B cell (primary cell): ENCODE results near the gene ABCC1. TPM values are rescaled to one million over a fixed set of nuclear protein-coding genes. Genes with fewer than 3 reads are reported as not detected.

Source experiments
- ATAC-seq: fragments of 200-7000 bp; cut with Tn5 transposase; one replicate; pipeline ENCODE4 v1.10.0; 2021; ENCODE audit warnings: low read depth, mild to moderate bottlenecking, moderate number of reproducible peaks, moderate library complexity
- CTCF ChIA-PET: fragments of 350-600 bp; sonication (Branson Sonifier 250); formaldehyde crosslinking; loops from one replicate; lab custom pipeline; 2021; ENCODE audit warnings: antibody characterized with exemption, inconsistent platforms; lab: Charles Lee
- POLR2A ChIA-PET: fragments of 350-600 bp; sonication (Branson Sonifier 250); formaldehyde crosslinking; loops from one replicate; lab custom pipeline; 2021; ENCODE audit warnings: antibody characterized with exemption; lab: Charles Lee
- DNase-seq: peaks from one replicate; pipeline ENCODE4 v3.0.0; 2013
- H2AFZ ChIP-seq: 2 replicates; pipeline ENCODE4 v1.6.1; 2012; ENCODE audit warnings: mild to moderate bottlenecking, low read depth, low read length; ENCODE audit not compliant: insufficient read depth, poor library complexity, severe bottlenecking
- H3K27ac ChIP-seq, 2 donors: 1 replicate in 1 of 2; 2 replicates in 1 of 2; pipeline ENCODE4 v1.5.1; 2012 to 2013; ENCODE audit warnings: low read length in 2 of 2, mild to moderate bottlenecking in 2 of 2, moderate library complexity in 1 of 2
- H3K27me3 ChIP-seq, 4 experiments: fragments of 200-600 bp in 1 of 4; sonication (generic) in 1 of 4; replicated peaks in 1 of 4; 1 replicate in 2 of 4; 2 replicates in 2 of 4; pipeline versions ENCODE4 v1.6.1 to v1.7.0; 2013 to 2016; ENCODE audit warnings: low read length in 3 of 4, mild to moderate bottlenecking in 2 of 4, mixed read lengths in 1 of 4, moderate library complexity in 1 of 4; ENCODE audit not compliant: insufficient read depth in 4 of 4, control insufficient read depth in 3 of 4; ENCODE audit errors: control extremely low read depth in 1 of 4
- H3K36me3 ChIP-seq, 2 experiments: replicated peaks in 1 of 2; 1 replicate in 1 of 2; 2 replicates in 1 of 2; pipeline versions ENCODE4 v1.6.1 to v1.7.1; 2013; ENCODE audit warnings: low read length in 1 of 2; ENCODE audit not compliant: insufficient read depth in 2 of 2, control insufficient read depth in 1 of 2; ENCODE audit errors: control extremely low read depth in 1 of 2, extremely low read depth in 1 of 2
- H3K4me1 ChIP-seq, 2 donors: fragments of 200-600 bp in 1 of 2; sonication (generic) in 1 of 2; 1 replicate in 1 of 2; 2 replicates in 1 of 2; pipeline versions ENCODE4 v1.5.1 to v1.6.1; 2013 to 2017; ENCODE audit warnings: low read length in 2 of 2; ENCODE audit not compliant: control insufficient read depth in 2 of 2, insufficient read depth in 2 of 2
- H3K4me2 ChIP-seq: replicated peaks from 2 replicates; pipeline ENCODE3; 2012; ENCODE audit warnings: mild to moderate bottlenecking, low read depth, low read length; ENCODE audit not compliant: poor library complexity, severe bottlenecking
- H3K4me3 ChIP-seq, 5 experiments: fragments of 200-600 bp in 1 of 5; sonication (generic) in 1 of 5; 1 replicate in 3 of 5; 2 replicates in 2 of 5; pipeline versions ENCODE4 v1.5.1 to v1.7.0; 2011 to 2016; ENCODE audit warnings: low read length in 4 of 5, mild to moderate bottlenecking in 4 of 5, low read depth in 2 of 5, control low read depth in 1 of 5, moderate library complexity in 1 of 5; ENCODE audit not compliant: insufficient read depth in 1 of 5; ENCODE audit errors: control extremely low read depth in 1 of 5, extremely low read depth in 1 of 5
- H3K79me2 ChIP-seq: fragments of 200-600 bp; sonication (generic); one replicate; pipeline ENCODE4 v1.6.0; 2016; ENCODE audit warnings: low read length; ENCODE audit not compliant: control insufficient read depth, insufficient read depth
- H3K9ac ChIP-seq: fragments of 200-600 bp; sonication (generic); 2 replicates; pipeline ENCODE4 v1.6.1; 2017; ENCODE audit warnings: mild to moderate bottlenecking, low read length, moderate library complexity
- H3K9me3 ChIP-seq, 3 donors: one replicate each; pipeline versions ENCODE4 v1.6.1 to v1.7.1; 2013; ENCODE audit warnings: low read length in 2 of 3; ENCODE audit not compliant: control insufficient read depth in 2 of 3, insufficient read depth in 1 of 3; ENCODE audit errors: control extremely low read depth in 1 of 3
- H4K20me1 ChIP-seq: 2 replicates; pipeline ENCODE4 v1.6.0; 2012; ENCODE audit warnings: mild to moderate bottlenecking, low read length; ENCODE audit not compliant: insufficient read depth, control insufficient read depth, poor library complexity, severe bottlenecking
- H3K27ac Mint-ChIP-seq: one replicate; pipeline ENCODE4 v1.8.0; 2021; ENCODE audit warnings: mixed read lengths
- H3K27me3 Mint-ChIP-seq: one replicate; pipeline ENCODE4 v1.8.0; 2021; ENCODE audit warnings: mixed read lengths
- H3K4me1 Mint-ChIP-seq: one replicate; pipeline ENCODE4 v1.8.0; 2021; ENCODE audit warnings: mixed read lengths
- H3K4me3 Mint-ChIP-seq: one replicate; pipeline ENCODE4 v1.8.0; 2021; ENCODE audit warnings: mixed read lengths
- H3K9me3 Mint-ChIP-seq: one replicate; pipeline ENCODE4 v1.8.0; 2022; ENCODE audit warnings: mixed read lengths; ENCODE audit not compliant: insufficient read depth
- EZH2 ChIP-seq: IDR thresholded peaks from 2 replicates; pipeline ENCODE4 v1.6.1; 2012; ENCODE audit warnings: borderline replicate concordance, low read depth, mild to moderate bottlenecking, moderate library complexity, low read length; ENCODE audit not compliant: insufficient read depth, poor library complexity, severe bottlenecking
- WGBS: methylation state at CpG from one replicate; pipeline ENCODE4 v1.1.5; 2013; ENCODE audit warnings: missing lambda C conversion rate; ENCODE audit not compliant: insufficient coverage; 5-methylcytosine and 5-hydroxymethylcytosine counted together
- intact Hi-C: fragments of 100-400 bp; cut with micrococcal nuclease; formaldehyde crosslinking; loops from one replicate; pipeline ENCODE4 v1.10.0; 2022
- polyA plus RNA-seq: library from polyadenylated mRNA; depleted of rRNA; stranded (reverse); fragments of >200 nt; gene quantifications from 2 replicates; pipeline ENCODE4 v1.2.3, GENCODE V29; 2012
- total RNA-seq, 2 donors: library from RNA; stranded (reverse); fragments of 120-200 nt in 1 of 2; gene quantifications; 1 replicate in 1 of 2; 2 replicates in 1 of 2; pipeline versions ENCODE4 v1.2.3 to v1.2.4, GENCODE V29; 2013 to 2022
- TF ChIP-seq, protein P1 (sequence below): fragments of 200-600 bp; IDR thresholded peaks from one replicate; pipeline ENCODE4 v1.8.0; 2022; ENCODE audit warnings: antibody characterized with exemption, mild to moderate bottlenecking

Gene ABCC1
- total and polyA plus RNA-seq, 2 donors (not counting 1 experiment from before 2014, with no cell fraction given): 21.8 to 73.0 TPM

GRCh38 chr16:16106466-16106865 lies 157.1 kb downstream of the ABCC1 start:
- ChIA-PET POLR2A (no interaction called here), CTCF (no interaction called here)
- peaks cover 0 to 11% of the 10 kb centered on the region in 2 donors for H3K4me1 ChIP-seq
- H3K79me2 ChIP-seq: no peaks in the 10 kb centered on the region
- H2AFZ ChIP-seq: no peak overlapping the region
- Mint-ChIP-seq H3K27me3 (no peaks in the 10 kb centered on the region), H3K4me3 (no peak overlapping the region), H3K4me1 (peaks cover 22% of the 10 kb centered on the region), H3K27ac (no peak overlapping the region), H3K9me3 (no peaks in the 10 kb centered on the region)
- no peaks in the 10 kb centered on the region for H3K27me3 ChIP-seq
- H3K27ac ChIP-seq: no peak overlapping the region
- TF ChIP-seq EZH2: no peak
- TF ChIP-seq, protein P1, sequence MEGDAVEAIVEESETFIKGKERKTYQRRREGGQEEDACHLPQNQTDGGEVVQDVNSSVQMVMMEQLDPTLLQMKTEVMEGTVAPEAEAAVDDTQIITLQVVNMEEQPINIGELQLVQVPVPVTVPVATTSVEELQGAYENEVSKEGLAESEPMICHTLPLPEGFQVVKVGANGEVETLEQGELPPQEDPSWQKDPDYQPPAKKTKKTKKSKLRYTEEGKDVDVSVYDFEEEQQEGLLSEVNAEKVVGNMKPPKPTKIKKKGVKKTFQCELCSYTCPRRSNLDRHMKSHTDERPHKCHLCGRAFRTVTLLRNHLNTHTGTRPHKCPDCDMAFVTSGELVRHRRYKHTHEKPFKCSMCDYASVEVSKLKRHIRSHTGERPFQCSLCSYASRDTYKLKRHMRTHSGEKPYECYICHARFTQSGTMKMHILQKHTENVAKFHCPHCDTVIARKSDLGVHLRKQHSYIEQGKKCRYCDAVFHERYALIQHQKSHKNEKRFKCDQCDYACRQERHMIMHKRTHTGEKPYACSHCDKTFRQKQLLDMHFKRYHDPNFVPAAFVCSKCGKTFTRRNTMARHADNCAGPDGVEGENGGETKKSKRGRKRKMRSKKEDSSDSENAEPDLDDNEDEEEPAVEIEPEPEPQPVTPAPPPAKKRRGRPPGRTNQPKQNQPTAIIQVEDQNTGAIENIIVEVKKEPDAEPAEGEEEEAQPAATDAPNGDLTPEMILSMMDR: no peak
- DNase-seq (no peak), ATAC-seq (no peak)
- no peaks in the 10 kb centered on the region for H4K20me1 ChIP-seq
- H3K4me3 ChIP-seq: no peak overlapping the region
- intact Hi-C loops: no loop called here
- H3K9ac ChIP-seq: no peak overlapping the region
- H3K4me2 ChIP-seq: no peak overlapping the region
- H3K36me3 ChIP-seq: peaks cover 9 to 38% of the 10 kb centered on the region in 2 experiments
- WGBS: 98% methylated on average over 6 of the region's 6 CpGs
- H3K9me3 ChIP-seq: no peaks in the 10 kb centered on the region

GRCh38 chr16:16107839-16108238 lies 158.4 kb downstream of the ABCC1 start:
- Mint-ChIP-seq H3K9me3 (no peaks in the 10 kb centered on the region), H3K27me3 (no peaks in the 10 kb centered on the region), H3K4me3 (no peak overlapping the region), H3K27ac (no peak overlapping the region), H3K4me1 (peaks cover 14% of the 10 kb centered on the region)
- Histone ChIP-seq H3K4me1 (peaks cover 0 to 9% of the 10 kb centered on the region in 2 donors), H3K79me2 (no peaks in the 10 kb centered on the region), H3K9me3 (no peaks in the 10 kb centered on the region), H3K9ac (no peak overlapping the region), H3K27me3 (no peaks in the 10 kb centered on the region), H3K36me3 (peaks cover 15 to 46% of the 10 kb centered on the region in 2 experiments), H3K27ac (no peak overlapping the region), H3K4me3 (no peak overlapping the region), H3K4me2 (no peak overlapping the region), H4K20me1 (no peaks in the 10 kb centered on the region), H2AFZ (no peak overlapping the region)
- TF ChIP-seq EZH2: no peak
- TF ChIP-seq, protein P1: no peak
- ChIA-PET POLR2A (interaction anchor here (0.7 kb wide), 2 partner anchors 157 to 406 kb away, joined by 3 to 4 read pairs; no protein-coding TSS in a partner anchor), CTCF (interaction anchor here (0.7 kb wide), 1 partner anchor 10 kb away, joined by 4 read pairs; no protein-coding TSS in a partner anchor)
- DNase-seq (no peak), ATAC-seq (no peak)
- intact Hi-C loops: no loop called here
- 98% methylated on average over 6 of the region's 6 CpGs for whole genome bisulfite sequencing
